Stimulated activated CD4-positive, alpha-beta T cell treated with anti-CD3 and anti-CD28 coated beads, Interleukin-2, amount 100 ng/mL, for 24 hours (primary cell): ENCODE results near the gene STOM.
A peak's percentile ranks its signal among the peaks of the same experiment; 100 is the strongest.

Experiments used
- DNase-seq, 2 donors: peaks; one replicate each; pipeline ENCODE4 v3.0.0-alpha.2; 2020

STOM gene

DNA sequence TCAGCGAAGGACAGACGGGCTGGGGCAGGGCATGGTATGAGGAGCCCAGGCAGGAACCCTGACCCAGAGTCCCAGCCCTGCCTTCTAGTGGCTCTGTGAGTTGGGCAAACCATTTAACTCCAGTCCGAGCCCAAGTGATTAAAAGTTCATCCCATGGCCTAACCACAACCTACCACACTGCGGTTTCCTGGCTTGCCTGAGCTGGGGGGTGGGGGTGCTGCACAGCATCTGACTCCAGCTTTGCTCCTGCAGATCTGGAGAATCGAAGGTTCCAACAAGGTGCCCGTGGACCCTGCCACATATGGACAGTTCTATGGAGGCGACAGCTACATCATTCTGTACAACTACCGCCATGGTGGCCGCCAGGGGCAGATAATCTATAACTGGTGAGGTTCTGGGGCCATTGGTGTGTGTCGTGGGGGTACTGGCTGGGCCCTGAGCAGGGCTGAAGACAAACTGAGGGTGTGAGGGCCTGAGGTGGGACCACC lies 49.0 kb downstream of the STOM start:
- DNase-seq = peak in 1 of 2 donors; percentile 20

DNA sequence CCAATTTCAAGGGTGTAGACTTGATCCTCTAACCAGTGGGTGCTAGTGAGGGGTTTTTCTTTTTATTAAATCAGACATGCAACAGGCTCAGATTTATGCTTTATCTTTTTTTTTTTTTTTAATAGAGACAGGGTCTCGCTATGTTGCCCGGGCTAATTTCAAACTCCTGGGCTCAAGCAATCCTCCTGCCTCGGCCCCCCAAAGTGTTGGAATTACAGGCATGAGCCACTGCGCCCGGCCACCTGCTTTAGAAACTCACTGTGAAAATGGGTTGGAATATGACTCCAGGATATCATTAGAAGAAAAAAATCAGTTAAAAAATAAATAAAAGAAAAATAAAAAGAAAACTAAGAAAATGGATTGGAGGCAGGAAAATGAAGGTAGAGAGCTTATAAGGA lies 50.7 kb downstream of the STOM start:
- no peak for DNase-seq

- no peak for DNase-seq
Measured at GRCh38 chr9:121318631-121319382, 51.2 kb downstream of the STOM start.

- DNase-seq = no peak
Measured at GRCh38 chr9:121317737-121318630, 52.1 kb downstream of the STOM start.

GRCh38 chr9:121316852-121317373 lies 53.1 kb downstream of the STOM start:
- no peak for DNase-seq

DNA sequence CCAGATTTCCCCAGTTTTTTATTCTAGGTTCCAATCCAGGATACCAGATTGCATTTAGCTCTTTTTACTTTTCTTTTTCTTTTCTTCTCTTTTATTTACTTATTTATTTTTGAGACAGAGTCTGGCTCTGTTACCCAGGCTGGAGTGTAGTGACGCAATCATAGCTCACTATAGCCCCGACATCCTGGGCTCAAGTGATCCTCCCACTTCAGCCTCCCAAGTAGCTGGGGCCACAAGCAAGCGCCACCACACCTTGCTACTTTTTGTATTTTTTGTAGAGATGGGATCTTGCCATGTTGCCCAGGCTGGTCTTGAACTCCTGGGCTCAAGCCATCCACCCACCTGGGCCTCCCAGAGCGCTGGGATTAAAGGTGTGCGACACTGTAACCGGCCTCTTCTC lies 53.7 kb downstream of the STOM start:
- DNase-seq = no peak

DNA sequence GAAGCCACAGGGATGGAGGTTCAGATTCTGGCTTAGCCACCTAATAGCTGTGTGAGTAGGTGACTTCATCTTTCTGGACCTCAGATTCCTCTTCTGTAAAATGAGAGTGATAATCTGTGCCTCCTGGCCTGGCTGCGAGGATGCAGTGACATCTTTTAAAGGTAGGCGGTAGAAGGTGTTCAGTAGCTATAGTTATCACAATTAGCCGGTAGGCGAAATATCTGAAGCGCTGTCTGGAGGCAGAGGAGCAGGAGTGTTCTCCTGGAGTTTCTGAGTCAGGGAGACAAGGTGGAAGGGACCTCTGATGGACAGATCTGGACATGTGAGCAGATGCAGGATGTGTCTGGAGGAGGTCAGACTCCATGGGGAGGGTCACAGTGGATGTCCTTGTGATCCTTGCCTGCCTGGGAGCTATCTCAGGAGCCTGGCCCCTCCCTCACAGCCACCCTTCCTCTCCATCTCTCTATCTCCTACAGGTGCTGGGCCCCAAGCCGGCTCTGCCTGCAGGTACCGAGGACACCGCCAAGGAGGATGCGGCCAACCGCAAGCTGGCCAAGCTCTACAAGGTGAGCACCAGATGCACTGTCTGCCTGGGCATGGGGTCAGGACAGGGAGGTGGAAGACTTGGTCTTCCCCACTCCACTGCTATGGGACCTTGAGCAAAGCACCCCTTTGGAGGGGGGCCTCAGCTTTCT lies 56.4 kb downstream of the STOM start:
- DNase-seq = no peak

DNA sequence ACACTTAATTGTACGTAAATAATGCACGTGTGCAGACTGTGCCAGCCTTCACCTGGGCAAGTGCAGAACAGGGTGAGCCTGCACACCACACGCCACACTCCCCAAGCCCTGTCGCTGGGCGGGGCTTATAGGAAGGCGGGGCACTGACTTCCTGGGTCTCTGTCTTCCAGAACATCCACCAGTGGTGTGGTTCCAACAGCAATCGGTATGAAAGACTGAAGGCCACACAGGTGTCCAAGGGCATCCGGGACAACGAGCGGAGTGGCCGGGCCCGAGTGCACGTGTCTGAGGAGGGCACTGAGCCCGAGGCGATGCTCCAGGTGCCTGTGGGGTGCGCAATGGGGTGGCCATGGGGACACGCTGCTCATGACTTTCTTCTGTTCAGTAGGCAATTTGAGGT lies 57.9 kb downstream of the STOM start:
- DNase-seq = no peak

- DNase-seq = no peak
Measured at GRCh38 chr9:121310571-121310970, 59.5 kb downstream of the STOM start.

DNA sequence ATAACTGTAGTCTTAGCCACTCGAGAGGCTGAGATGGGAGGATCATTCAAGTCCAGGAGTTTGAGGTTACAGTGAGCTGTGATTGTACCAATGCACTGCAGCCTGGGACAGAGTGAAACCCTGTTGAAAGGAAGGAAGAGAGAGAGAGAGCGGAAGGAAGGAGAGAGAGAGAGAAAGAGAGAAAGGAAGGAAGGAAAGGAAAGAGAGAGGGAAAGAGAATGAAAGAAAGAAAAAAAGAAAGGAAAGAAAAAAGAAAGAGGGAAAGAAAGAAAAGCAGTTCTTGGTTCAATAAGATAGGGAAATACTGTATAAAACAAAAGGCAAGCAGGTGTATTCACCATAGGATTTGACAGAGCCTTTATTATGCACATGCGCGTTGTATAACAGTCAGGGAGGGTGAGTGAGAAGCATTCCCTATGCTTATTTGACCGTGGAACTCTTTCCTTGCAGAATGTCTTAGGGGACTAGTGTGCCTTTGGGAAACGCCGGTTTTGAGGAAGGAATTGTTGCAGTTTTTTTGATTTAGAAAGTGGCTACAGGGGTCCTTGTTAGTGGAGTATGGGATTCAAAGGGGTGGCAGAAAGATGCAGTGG lies 60.1 kb downstream of the STOM start:
- DNase-seq = no peak

- DNase-seq = no peak
Measured at GRCh38 chr9:121309171-121309570, 60.9 kb downstream of the STOM start.

DNA sequence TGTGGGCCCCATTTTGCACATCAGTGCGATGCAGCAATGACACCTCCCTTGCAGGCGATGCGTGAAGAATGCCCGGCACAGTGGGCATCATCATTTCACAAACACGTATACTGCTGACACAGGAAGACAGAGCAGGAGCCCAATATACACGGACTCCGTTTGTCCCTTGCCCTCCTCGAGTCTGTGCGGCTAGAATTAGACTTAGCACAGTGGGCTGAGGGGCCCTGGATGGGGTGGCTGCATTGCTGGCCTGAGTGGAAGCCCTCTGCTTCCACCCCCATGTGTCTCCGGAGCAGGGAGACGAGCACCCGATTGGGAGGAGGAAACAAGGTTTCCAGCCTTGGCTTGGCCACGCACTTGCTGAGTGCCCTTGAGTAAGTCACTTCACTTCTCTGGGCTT lies 61.3 kb downstream of the STOM start:
- DNase-seq = no peak

GRCh38 chr9:121307976-121308375 lies 62.1 kb downstream of the STOM start:
- DNase-seq = no peak

GRCh38 chr9:121305269-121305994 lies 64.6 kb downstream of the STOM start:
- DNase-seq = no peak

- DNase-seq = no peak
Measured at GRCh38 chr9:121304707-121305106, 65.3 kb downstream of the STOM start.

- DNase-seq = no peak
Measured at GRCh38 chr9:121303456-121304451, 66.3 kb downstream of the STOM start.

DNA sequence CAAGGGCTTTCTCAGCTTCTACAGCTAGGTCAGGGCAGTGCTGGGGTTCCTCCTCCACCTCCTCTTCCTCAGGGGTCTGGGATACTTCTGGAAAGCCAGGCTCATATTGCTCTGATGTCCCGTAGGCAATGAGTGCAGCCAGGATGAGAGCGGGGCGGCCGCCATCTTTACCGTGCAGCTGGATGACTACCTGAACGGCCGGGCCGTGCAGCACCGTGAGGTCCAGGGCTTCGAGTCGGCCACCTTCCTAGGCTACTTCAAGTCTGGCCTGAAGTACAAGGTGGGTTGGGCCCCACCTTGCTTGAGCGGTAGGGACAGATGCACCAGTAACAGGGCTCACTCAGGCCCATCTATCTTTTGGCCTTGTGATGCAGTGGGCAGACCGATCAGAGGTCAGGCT lies 67.3 kb downstream of the STOM start:
- DNase-seq = no peak

DNA sequence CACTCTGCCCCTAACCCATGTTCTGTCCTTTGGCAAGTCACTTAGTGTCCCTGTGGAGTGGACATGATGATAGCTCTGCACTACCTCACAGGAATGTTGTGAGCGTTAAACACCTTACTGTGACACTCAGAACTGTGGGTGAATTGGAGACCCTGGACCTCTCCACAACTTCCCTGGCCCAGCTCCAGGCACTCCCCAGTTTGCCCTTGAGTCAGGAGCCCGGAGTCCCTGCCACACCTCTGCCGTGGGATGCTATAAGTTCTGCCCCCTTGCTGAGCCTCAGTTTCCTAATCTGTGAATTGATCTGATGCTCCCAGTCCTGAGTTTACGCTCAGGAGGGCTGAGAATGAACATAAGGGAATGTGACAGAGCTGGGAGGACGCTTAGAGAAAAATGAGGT lies 67.7 kb downstream of the STOM start:
- DNase-seq = no peak

- no peak for DNase-seq
Measured at GRCh38 chr9:121301881-121302286, 68.2 kb downstream of the STOM start.

DNA sequence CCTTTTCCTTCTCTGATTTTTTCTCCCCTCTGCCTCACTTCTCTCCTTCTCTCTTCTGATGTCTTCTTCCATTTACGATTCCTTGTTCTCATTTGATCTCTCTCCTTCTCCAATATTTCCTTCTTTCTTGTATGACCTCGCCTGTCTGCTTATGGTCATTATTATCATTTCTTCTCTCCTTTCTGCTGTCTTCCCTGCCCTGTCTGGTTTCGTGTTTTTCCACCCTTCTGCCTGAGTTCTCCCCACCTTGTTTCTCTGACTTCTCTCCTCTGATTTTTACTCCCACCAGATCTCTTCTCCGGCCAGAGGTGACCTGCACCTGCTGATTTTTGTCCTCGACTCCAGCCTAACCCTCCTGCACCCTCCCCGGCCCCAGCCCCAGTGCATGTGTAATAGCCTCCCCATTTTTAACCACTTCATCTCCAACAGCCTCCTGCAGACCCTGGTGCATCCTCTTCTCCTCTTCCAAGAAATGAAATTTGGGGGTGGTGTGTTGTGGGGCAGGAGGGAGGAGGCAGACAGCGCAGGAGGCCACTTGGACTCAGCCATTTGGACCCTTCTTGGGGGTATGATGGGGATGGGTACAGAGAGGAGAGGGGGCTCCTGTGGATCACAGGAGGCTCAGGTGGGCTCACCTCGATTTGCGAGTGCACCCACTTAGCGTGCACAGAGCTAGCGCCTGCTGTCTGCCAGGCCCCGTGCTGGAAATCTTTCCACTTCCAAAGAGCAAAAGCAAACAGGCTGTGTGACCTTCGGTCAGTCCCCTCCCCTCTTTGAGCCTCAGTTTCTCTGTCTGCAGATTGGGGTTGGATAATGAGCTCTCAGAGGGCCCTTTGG lies 69.5 kb downstream of the STOM start:
- no peak for DNase-seq
